CD8-positive, alpha-beta memory T cell (primary cell): ENCODE results near the gene MRPL54. TPM values are rescaled to one million over a fixed set of nuclear protein-coding genes. Genes with fewer than 3 reads are reported as not detected.

ENCODE experiments used
- CTCF ChIA-PET: fragments of 350-600 bp; sonication (Branson Sonifier 250); formaldehyde crosslinking; loops from one replicate; lab custom pipeline; 2021; ENCODE audit warnings: antibody characterized with exemption; lab: Charles Lee
- POLR2A ChIA-PET: fragments of 350-600 bp; sonication (Branson Sonifier 250); formaldehyde crosslinking; loops from one replicate; lab custom pipeline; 2021; ENCODE audit warnings: antibody characterized with exemption; lab: Charles Lee
- DNase-seq, 5 donors: peaks; one replicate each; pipeline versions ENCODE4 v3.0.0 to v3.0.0-alpha.2; 2020 to 2022; ENCODE audit warnings: mixed read lengths in 1 of 5
- H3K27ac ChIP-seq: one replicate; pipeline ENCODE4 v1.7.0; 2013; ENCODE audit warnings: low read depth, mild to moderate bottlenecking, low read length, moderate library complexity
- H3K27me3 ChIP-seq: 2 replicates; pipeline ENCODE4 v1.7.0; 2013; ENCODE audit warnings: low read length, mild to moderate bottlenecking; ENCODE audit not compliant: insufficient read depth, poor library complexity, severe bottlenecking
- H3K36me3 ChIP-seq: 2 replicates; pipeline ENCODE4 v1.7.0; 2013; ENCODE audit warnings: mild to moderate bottlenecking, low read length, moderate library complexity; ENCODE audit not compliant: insufficient read depth
- H3K4me1 ChIP-seq: 2 replicates; pipeline ENCODE4 v1.7.0; 2013; ENCODE audit warnings: mild to moderate bottlenecking, low read length, moderate library complexity; ENCODE audit not compliant: insufficient read depth
- H3K4me3 ChIP-seq: 2 replicates; pipeline ENCODE4 v1.7.0; 2013; ENCODE audit warnings: mild to moderate bottlenecking, low read length
- H3K9me3 ChIP-seq: 2 replicates; pipeline ENCODE4 v1.7.0; 2013; ENCODE audit warnings: mild to moderate bottlenecking, low read length
- H3K27ac Mint-ChIP-seq, 8 donors: one replicate each; pipeline ENCODE4 v1.8.0; 2020 to 2021; ENCODE audit warnings: mixed read lengths in 8 of 8, mild to moderate bottlenecking in 6 of 8, inconsistent platforms in 3 of 8, moderate library complexity in 3 of 8
- H3K27me3 Mint-ChIP-seq, 2 donors: one replicate each; pipeline ENCODE4 v1.8.0; 2020 to 2021; ENCODE audit warnings: mixed read lengths in 2 of 2, mild to moderate bottlenecking in 1 of 2, moderate library complexity in 1 of 2
- H3K36me3 Mint-ChIP-seq, 3 donors: one replicate each; pipeline ENCODE4 v1.8.0; 2020 to 2021; ENCODE audit warnings: mixed read lengths in 3 of 3, inconsistent platforms in 1 of 3, mild to moderate bottlenecking in 1 of 3
- H3K4me1 Mint-ChIP-seq, 3 donors: one replicate each; pipeline ENCODE4 v1.8.0; 2020 to 2021; ENCODE audit warnings: mixed read lengths in 3 of 3, inconsistent platforms in 1 of 3, mild to moderate bottlenecking in 1 of 3
- H3K4me3 Mint-ChIP-seq, 7 donors: one replicate each; pipeline ENCODE4 v1.8.0; 2020 to 2021; ENCODE audit warnings: mixed read lengths in 7 of 7, mild to moderate bottlenecking in 6 of 7, moderate library complexity in 4 of 7, inconsistent platforms in 2 of 7
- H3K9me3 Mint-ChIP-seq, 5 donors: one replicate each; pipeline ENCODE4 v1.8.0; 2020 to 2022; ENCODE audit warnings: mixed read lengths in 5 of 5, mild to moderate bottlenecking in 3 of 5, moderate library complexity in 2 of 5, inconsistent platforms in 1 of 5
- polyA plus RNA-seq: library from polyadenylated mRNA; unstranded; fragments of 300-500 nt; fragmentation: Illumina TruSeq; gene quantifications from one replicate; pipeline ENCODE4 v1.2.3, GENCODE V29; 2021
- total RNA-seq, 2 experiments: library from RNA; stranded (reverse); gene quantifications; one replicate each; pipeline ENCODE4 v1.2.3, GENCODE V29; 2021

Gene MRPL54
- total RNA-seq, result 10 to 100 TPM; 85.0 to 95.3 TPM
- 113 TPM for polyA plus RNA-seq

DNA sequence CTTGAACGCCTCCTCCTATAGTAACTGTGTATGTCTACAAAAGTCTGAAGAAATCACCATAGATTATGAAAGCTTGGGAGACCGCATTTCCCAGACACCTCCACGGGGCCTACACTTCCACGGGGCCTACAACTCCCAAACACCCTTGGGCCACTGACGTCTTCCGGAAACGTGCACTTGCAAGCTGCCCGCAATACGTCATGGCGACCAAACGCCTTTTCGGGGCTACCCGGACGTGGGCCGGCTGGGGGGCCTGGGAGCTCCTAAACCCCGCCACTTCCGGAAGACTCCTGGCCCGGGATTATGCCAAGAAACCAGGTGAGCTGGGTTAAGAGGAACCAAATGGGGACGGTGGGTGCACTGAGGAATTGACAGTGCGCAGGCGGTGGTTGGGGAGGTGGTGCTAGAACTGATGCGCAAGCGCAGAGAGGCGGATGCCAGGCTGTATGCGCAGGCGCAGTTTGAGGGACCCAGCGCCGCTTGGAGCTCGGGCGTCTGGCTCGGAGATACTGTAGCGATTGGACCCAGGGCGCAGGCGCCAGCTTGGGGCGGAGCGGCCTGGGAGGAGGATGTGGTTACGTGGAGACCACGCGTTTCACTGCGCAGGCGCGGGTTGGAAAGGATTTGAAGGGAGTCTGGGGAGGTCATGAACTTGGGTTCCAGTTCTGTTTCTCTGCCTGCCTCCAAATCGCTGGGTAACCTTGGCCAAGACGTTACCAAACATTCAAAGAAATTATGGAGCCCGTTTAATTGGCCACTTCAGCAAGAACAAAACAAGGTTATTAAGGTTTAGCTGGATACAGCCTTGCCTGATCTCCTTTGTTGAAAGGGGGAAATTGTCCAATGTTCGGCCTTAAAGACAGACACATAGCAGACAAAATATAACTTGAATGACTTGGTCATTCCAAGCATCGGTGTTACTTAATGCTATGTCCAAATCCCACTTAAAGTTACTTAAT, at the start of gene MRPL54:
MRPL54 (plus strand) TSS at position 182 of the 959 bp plus-strand sequence; CDS start at position 201, 19 bp downstream.
- POLR2A ChIA-PET, result interaction anchor here (0.5 to 2.4 kb wide), 21 partner anchors 10 to 1503 kb away, joined by 3 to 29 read pairs (median 5); partner anchors contain the start of genes DAPK3, EEF2 and YJU2
- CTCF ChIA-PET, result interaction anchor here (0.8 to 9.5 kb wide), 23 partner anchors 13 to 225 kb away, joined by 3 to 63 read pairs (median 5); partner anchors contain the start of gene MATK
- peaks cover 0 to 49% (median 2%) of the 10 kb centered on the region in 3 donors for H3K36me3 Mint-ChIP-seq
- H3K4me1 ChIP-seq, result peaks cover 45% of the 10 kb centered on the region
- peak within 1 kb of the TSS; percentile 100 for H3K27ac ChIP-seq
- peaks cover 38 to 62% (median 42%) of the 10 kb centered on the region in 3 donors for H3K4me1 Mint-ChIP-seq
- peaks cover 0 to 7% of the 10 kb centered on the region in 2 donors for H3K27me3 Mint-ChIP-seq
- no peaks in the 10 kb centered on the region for H3K27me3 ChIP-seq
- peaks cover 5% of the 10 kb centered on the region for H3K36me3 ChIP-seq
- H3K4me3 ChIP-seq, result peak within 1 kb of the TSS; percentile 98
- no peaks in the 10 kb centered on the region for H3K9me3 ChIP-seq
- peak within 1 kb of the TSS; percentile 100 for H3K27ac Mint-ChIP-seq
- peak; percentile 98 to 100 (median 100) for DNase-seq
- H3K9me3 Mint-ChIP-seq, result peaks cover 0 to 4% (median 0%) of the 10 kb centered on the region in 5 donors
- H3K4me3 Mint-ChIP-seq, result peak within 1 kb of the TSS; percentile 96 to 99 (median 98)

DNA sequence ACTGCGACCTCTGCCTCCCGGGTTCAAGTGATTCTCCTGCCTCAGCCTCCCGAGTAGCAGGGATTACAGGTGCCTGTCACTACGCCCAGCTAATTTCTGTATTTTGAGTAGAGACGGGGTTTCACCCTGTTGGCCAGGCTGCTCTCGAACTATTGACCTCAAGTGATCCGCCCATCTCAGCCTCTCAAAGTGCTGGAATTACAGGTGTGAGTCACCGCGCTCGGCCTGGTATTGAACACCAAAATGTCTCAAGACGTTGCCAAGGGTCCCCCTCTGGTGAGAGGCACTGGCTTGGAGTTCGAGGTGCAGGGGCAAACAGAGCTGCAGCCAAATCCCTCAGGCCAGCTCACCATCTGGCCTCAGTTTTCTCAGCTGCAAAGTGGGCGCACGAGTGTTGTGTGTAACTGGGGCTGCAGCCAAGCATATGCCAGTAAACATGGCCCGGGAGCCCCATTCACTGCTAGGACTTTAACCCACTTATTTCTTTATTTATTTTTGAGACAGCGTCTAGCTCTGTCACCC, 46.3 kb upstream of the MRPL54 start:
- H3K27me3 Mint-ChIP-seq, result peaks cover 6 to 11% of the 10 kb centered on the region in 2 donors
- H3K4me3 Mint-ChIP-seq, result no peak overlapping the region
- no peaks in the 10 kb centered on the region for H3K9me3 ChIP-seq
- ChIA-PET POLR2A (interaction anchor here (0.7 kb wide), 1 partner anchor 45 kb away, joined by 3 read pairs; no protein-coding TSS in a partner anchor), CTCF (interaction anchor here (1.6 kb wide), 1 partner anchor 17 kb away, joined by 3 read pairs; the partner anchor contains the start of gene PIP5K1C)
- no peaks in the 10 kb centered on the region for H3K36me3 Mint-ChIP-seq
- no peak overlapping the region for H3K4me3 ChIP-seq
- peak overlapping the region in 1 of 8 donors; percentile 54 for H3K27ac Mint-ChIP-seq
- H3K27me3 ChIP-seq, result peaks cover 5% of the 10 kb centered on the region
- H3K4me1 Mint-ChIP-seq, result peaks cover 3 to 11% (median 7%) of the 10 kb centered on the region in 3 donors
- no peak overlapping the region for H3K27ac ChIP-seq
- no peaks in the 10 kb centered on the region for H3K9me3 Mint-ChIP-seq
- no peak for DNase-seq
- H3K36me3 ChIP-seq, result no peaks in the 10 kb centered on the region
- H3K4me1 ChIP-seq, result peaks cover 9% of the 10 kb centered on the region

DNA sequence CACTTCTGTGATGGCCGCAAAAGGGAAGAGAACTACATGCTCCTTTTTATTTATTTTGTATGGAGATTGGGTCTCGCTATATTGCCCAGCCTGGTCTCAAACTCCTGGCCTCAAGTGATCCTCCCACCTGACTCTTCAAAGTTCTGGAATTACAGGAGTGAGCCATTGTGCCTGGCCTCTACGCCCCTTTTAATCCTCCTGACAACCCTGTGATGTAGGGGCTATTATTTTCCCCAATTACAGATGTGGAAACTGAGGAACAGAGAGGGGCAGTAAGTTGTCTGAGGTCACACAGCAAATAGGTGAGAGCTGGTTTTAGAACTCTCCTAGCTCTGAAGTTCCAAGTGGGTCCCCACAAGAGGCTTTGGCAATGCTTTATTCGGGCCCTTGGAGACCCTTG, 42.6 kb upstream of the MRPL54 start:
- POLR2A ChIA-PET, result interaction anchor here (0.7 to 1.0 kb wide), 2 partner anchors 102 to 165 kb away, joined by 3 to 4 read pairs; no protein-coding TSS in a partner anchor

DNA sequence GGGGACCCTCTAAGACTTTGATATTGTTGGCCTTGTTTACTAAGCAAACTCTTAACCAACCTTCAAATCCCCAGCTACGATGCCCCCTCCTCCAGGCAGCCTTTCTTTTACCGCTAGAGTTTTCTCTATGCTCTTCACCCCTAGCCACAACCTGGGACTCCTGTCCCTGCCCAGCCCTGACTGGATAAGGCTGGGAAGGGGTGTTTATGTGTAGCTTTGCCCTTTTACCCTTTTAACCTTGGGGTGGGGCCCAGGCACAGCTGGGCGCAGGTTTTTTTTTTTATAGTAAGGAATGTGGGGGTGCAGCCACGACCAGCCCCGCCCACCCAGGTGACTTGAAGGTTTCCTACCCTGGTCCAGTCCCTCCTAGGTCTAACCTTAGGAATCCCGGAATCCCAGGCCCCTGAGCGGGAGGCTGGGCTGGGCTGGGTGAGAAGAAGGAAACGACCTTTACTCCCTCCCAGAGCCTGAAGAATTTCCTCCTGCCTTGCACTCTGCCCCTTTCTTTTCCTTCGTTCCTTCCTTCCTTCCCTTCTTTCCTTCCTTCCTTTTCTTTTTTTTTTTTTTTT, 42.0 kb upstream of the MRPL54 start:
- POLR2A ChIA-PET, result interaction anchor here (0.6 to 1.0 kb wide), 2 partner anchors 101 to 349 kb away, joined by 3 to 9 read pairs; no protein-coding TSS in a partner anchor

More for the DNA sequence above, 42.6 kb upstream of the MRPL54 start:
- Mint-ChIP-seq H3K4me1 (peaks cover 9 to 18% (median 13%) of the 10 kb centered on the region in 3 donors), H3K36me3 (no peaks in the 10 kb centered on the region), H3K27ac (no peak overlapping the region), H3K9me3 (no peaks in the 10 kb centered on the region), H3K27me3 (peaks cover 7 to 20% of the 10 kb centered on the region in 2 donors), H3K4me3 (no peak overlapping the region)
- H3K4me3 ChIP-seq, result no peak overlapping the region
- H3K27ac ChIP-seq, result no peak overlapping the region
- H3K27me3 ChIP-seq, result peaks cover 5% of the 10 kb centered on the region
- CTCF ChIA-PET, result interaction anchor here (0.6 to 1.5 kb wide), 4 partner anchors 9 to 93 kb away, joined by 3 to 6 read pairs (median 3); partner anchors contain the start of gene MRPL54
- no peak for DNase-seq
- H3K4me1 ChIP-seq, result peaks cover 16% of the 10 kb centered on the region
- H3K36me3 ChIP-seq, result no peaks in the 10 kb centered on the region
- no peaks in the 10 kb centered on the region for H3K9me3 ChIP-seq

DNA sequence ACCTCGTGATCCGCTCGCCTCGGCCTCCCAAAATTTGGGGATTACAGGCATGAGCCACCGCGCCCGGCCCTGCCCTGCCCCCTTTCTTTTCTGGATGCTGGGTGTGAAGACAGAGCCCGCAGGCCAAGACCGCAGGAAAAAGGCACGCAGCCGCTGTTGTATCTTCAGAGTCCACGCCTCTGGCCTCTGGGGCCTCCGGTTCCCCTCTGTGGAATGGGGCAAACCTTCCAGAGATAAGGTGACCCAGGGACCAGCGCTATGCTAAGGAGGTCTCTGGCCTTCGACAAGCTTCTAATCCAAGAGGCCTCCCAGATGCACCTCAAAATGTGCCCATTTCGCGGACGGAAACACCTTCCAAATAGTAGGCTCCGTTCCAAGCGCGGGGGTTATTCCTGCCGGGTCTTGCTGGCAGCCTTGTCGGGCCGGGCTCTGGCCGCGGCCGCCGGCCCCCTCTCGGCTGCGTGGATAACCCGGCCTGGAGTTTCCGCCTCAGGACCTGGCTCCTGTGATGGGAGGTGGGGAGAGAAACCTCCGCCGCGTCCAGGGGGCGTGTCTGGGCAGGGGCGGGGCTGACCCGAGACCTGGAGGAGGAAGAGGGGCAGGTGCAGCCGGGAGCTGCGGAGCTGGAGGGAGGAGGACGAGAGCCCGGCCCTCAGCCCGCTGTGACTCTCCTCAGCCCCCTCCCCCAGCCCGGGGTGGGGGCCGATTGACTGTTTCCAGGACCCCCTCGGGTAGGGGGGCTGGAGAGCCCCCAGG, 41.2 kb upstream of the MRPL54 start:
- CTCF ChIA-PET, result interaction anchor here (0.9 to 1.9 kb wide), 3 partner anchors 36 to 101 kb away, joined by 4 to 8 read pairs (median 4); partner anchors contain the start of gene MRPL54
- Histone ChIP-seq H3K4me3 (peak overlapping the region; percentile 42), H3K27ac (no peak overlapping the region), H3K27me3 (peaks cover 5% of the 10 kb centered on the region), H3K9me3 (no peaks in the 10 kb centered on the region), H3K36me3 (no peaks in the 10 kb centered on the region), H3K4me1 (peaks cover 16% of the 10 kb centered on the region)
- Mint-ChIP-seq H3K27me3 (peaks cover 7 to 20% of the 10 kb centered on the region in 2 donors), H3K36me3 (no peaks in the 10 kb centered on the region), H3K4me1 (peaks cover 9 to 22% (median 13%) of the 10 kb centered on the region in 3 donors), H3K4me3 (peak overlapping the region; percentile 72 to 91 (median 81)), H3K27ac (no peak overlapping the region), H3K9me3 (no peaks in the 10 kb centered on the region)
- DNase-seq, result peak; percentile 79 to 89 (median 82)
- POLR2A ChIA-PET, result interaction anchor here (1.1 kb wide), 1 partner anchor 91 kb away, joined by 3 read pairs; no protein-coding TSS in a partner anchor

More for the DNA sequence above, 42.0 kb upstream of the MRPL54 start:
- H3K4me3 Mint-ChIP-seq, result peak overlapping the region in 1 of 7 donors; percentile 81
- CTCF ChIA-PET, result interaction anchor here (0.6 to 1.5 kb wide), 3 partner anchors 42 to 92 kb away, joined by 3 to 6 read pairs (median 3); partner anchors contain the start of gene MRPL54
- H3K9me3 Mint-ChIP-seq, result no peaks in the 10 kb centered on the region
- H3K4me3 ChIP-seq, result no peak overlapping the region
- peaks cover 5% of the 10 kb centered on the region for H3K27me3 ChIP-seq
- H3K27me3 Mint-ChIP-seq, result peaks cover 7 to 20% of the 10 kb centered on the region in 2 donors
- H3K9me3 ChIP-seq, result no peaks in the 10 kb centered on the region
- H3K27ac Mint-ChIP-seq, result no peak overlapping the region
- no peaks in the 10 kb centered on the region for H3K36me3 Mint-ChIP-seq
- H3K27ac ChIP-seq, result no peak overlapping the region
- no peaks in the 10 kb centered on the region for H3K36me3 ChIP-seq
- DNase-seq, result no peak
- H3K4me1 ChIP-seq, result peaks cover 16% of the 10 kb centered on the region
- peaks cover 9 to 22% (median 13%) of the 10 kb centered on the region in 3 donors for H3K4me1 Mint-ChIP-seq

DNA sequence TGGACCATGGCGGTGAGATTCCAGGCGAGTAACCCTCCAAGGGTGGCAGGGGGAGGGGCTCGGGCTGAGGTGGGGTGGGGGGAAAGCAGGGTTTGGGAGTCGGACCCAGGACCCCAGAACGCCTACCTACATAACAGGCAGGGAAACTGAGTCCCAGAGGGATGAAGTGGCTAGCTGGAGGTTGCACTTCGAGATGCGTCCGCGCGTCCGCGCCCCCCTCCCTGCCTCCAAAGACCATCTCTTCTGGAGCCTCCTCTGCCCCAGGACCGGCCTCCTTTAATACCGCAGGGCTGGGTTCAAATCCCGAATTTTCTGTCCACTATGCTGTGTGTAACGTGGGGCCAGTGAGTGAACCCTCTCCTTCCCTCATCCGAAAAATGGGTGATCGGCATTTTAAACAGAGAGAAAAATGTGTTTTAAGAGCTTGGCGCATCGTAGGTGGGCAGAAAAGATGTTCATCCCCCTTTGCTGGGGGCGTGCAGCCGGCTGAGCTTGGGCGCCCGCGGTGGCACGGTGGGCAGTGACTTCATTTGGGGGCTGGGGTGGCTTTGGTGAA, 40.5 kb upstream of the MRPL54 start:
- peak overlapping the region; percentile 42 for H3K4me3 ChIP-seq

More for the DNA sequence above, 40.5 kb upstream of the MRPL54 start:
- no peak for DNase-seq
- H3K36me3 Mint-ChIP-seq, result no peaks in the 10 kb centered on the region
- H3K27ac Mint-ChIP-seq, result peak overlapping the region in 3 of 8 donors; percentile 22 to 92 (median 47)
- POLR2A ChIA-PET, result interaction anchor here (1.1 kb wide), 1 partner anchor 91 kb away, joined by 3 read pairs; no protein-coding TSS in a partner anchor
- no peaks in the 10 kb centered on the region for H3K9me3 ChIP-seq
- no peaks in the 10 kb centered on the region for H3K36me3 ChIP-seq
- H3K27me3 Mint-ChIP-seq, result peaks cover 7 to 20% of the 10 kb centered on the region in 2 donors
- CTCF ChIA-PET, result interaction anchor here (0.9 to 1.9 kb wide), 3 partner anchors 35 to 100 kb away, joined by 4 to 8 read pairs (median 4); partner anchors contain the start of gene MRPL54
- H3K4me1 Mint-ChIP-seq, result peaks cover 9 to 22% (median 13%) of the 10 kb centered on the region in 3 donors
- peaks cover 16% of the 10 kb centered on the region for H3K4me1 ChIP-seq
- H3K4me3 Mint-ChIP-seq, result peak overlapping the region; percentile 72 to 91 (median 81)
- no peaks in the 10 kb centered on the region for H3K9me3 Mint-ChIP-seq
- H3K27ac ChIP-seq, result no peak overlapping the region
- H3K27me3 ChIP-seq, result peaks cover 5% of the 10 kb centered on the region
